ENCODE data around the gene KCNJ6.
"Not testable (repeated sequence)": the region's sequence is repeated elsewhere in the genome, so short reads cannot be mapped to it uniquely, and the experiment has no call there.

Gene KCNJ6

GRCh38 chr21:37587635-37588177, 328.6 kb downstream of the KCNJ6 start:
- no peak for DNase-seq (ENCODE audit: low read depth)
- TF ChIP-seq CTCF (conservative IDR thresholded peaks at IDR 0.05; ENCODE audit: low read depth, low read length) = no peak
- H3K4me3 ChIP-seq (ENCODE audit: low read depth, low read length) = no peak overlapping the region

- H3K4me3 ChIP-seq (ENCODE audit: low read depth, low read length) = no peak overlapping the region
- DNase-seq (ENCODE audit: low read depth) = no peak
- no peak for TF ChIP-seq CTCF (conservative IDR thresholded peaks at IDR 0.05; ENCODE audit: low read depth, low read length)
Observed at GRCh38 chr21:37587203-37587602, 329.1 kb downstream of the KCNJ6 start.

GRCh38 chr21:37582590-37582989, 333.7 kb downstream of the KCNJ6 start:
- H3K4me3 ChIP-seq (ENCODE audit: low read depth, low read length) = no peak overlapping the region
- DNase-seq (ENCODE audit: low read depth) = peak; percentile 89
- peak; percentile 93 for TF ChIP-seq CTCF (conservative IDR thresholded peaks at IDR 0.05; ENCODE audit: low read depth, low read length)

GRCh38 chr21:37580666-37581065, 335.6 kb downstream of the KCNJ6 start:
- TF ChIP-seq CTCF (conservative IDR thresholded peaks at IDR 0.05; ENCODE audit: low read depth, low read length) = no peak
- no peak overlapping the region for H3K4me3 ChIP-seq (ENCODE audit: low read depth, low read length)
- DNase-seq (ENCODE audit: low read depth) = peak; percentile 19

- no peak for TF ChIP-seq CTCF (conservative IDR thresholded peaks at IDR 0.05; ENCODE audit: low read depth, low read length)
- DNase-seq (ENCODE audit: low read depth) = peak; percentile 45
- H3K4me3 ChIP-seq (ENCODE audit: low read depth, low read length) = no peak overlapping the region
Observed at GRCh38 chr21:37579356-37579755, 336.9 kb downstream of the KCNJ6 start.

GRCh38 chr21:37578471-37579126, 337.7 kb downstream of the KCNJ6 start:
- no peak overlapping the region for H3K4me3 ChIP-seq (ENCODE audit: low read depth, low read length)
- DNase-seq (ENCODE audit: low read depth) = no peak
- no peak for TF ChIP-seq CTCF (conservative IDR thresholded peaks at IDR 0.05; ENCODE audit: low read depth, low read length)

- not testable (repeated sequence) for H3K4me3 ChIP-seq (ENCODE audit: low read depth, low read length); DNase-seq (ENCODE audit: low read depth)
Observed at GRCh38 chr21:37576929-37577328, 339.3 kb downstream of the KCNJ6 start.
